Hematopoietic multipotent progenitor cell (in vitro differentiated cells): ENCODE measurements around the gene SLC1A7. TPM values are rescaled to one million over a fixed set of nuclear protein-coding genes. Genes with fewer than 3 reads are reported as not detected.

ENCODE experiments used
- small RNA-seq: library from RNA; depleted of rRNA; stranded (forward); fragments of <200 nt; gene quantifications from one replicate; pipeline ENCODE3, GENCODE V24; 2012
- total RNA-seq: library from RNA; depleted of rRNA; stranded (reverse); fragments of >200 nt; gene quantifications from one replicate; pipeline ENCODE4 v1.2.3, GENCODE V29; 2012

Gene SLC1A7
- total RNA-seq, 1 donor: not detected

Small RNA genes within 50 kb of the gene (small RNA-seq; reads per million reads assigned to genes)
- not detected for gene HIGD1AP11

Other genes starting within 250 kb of the SLC1A7 start
- gene ECHDC2, start 220.9 kb downstream of the SLC1A7 start, total RNA-seq: 8.6 TPM
- 26.1 TPM for gene SCP2, start 215.4 kb downstream of the SLC1A7 start, total RNA-seq
- not detected for gene PODN, start 80.4 kb downstream of the SLC1A7 start, total RNA-seq
- gene CPT2, start 54.2 kb upstream of the SLC1A7 start, total RNA-seq: 30.2 TPM
- 29.9 TPM for gene CZIB, start 78.0 kb upstream of the SLC1A7 start, total RNA-seq
- 9.7 TPM for gene MAGOH, start 95.9 kb upstream of the SLC1A7 start, total RNA-seq
- 30.7 TPM for gene LRP8, start 185.4 kb upstream of the SLC1A7 start, total RNA-seq